Body of pancreas (tissue), 4 donors: ENCODE results near the gene SERPINI1.

Experiments used
- POLR2A ChIP-seq, 3 donors: fragments of 450-650 bp; IDR thresholded peaks; one replicate each; pipeline ENCODE4 v1.6.1; 2016; ENCODE audit warnings: antibody characterized with exemption in 3 of 3, mild to moderate bottlenecking in 2 of 3
- TF ChIP-seq, protein P1 (sequence below), 7 experiments: fragments of 450-650 bp in 4 of 7; fragments of 200-600 bp in 3 of 7; sonication (generic) in 3 of 7; IDR thresholded peaks; one replicate each; pipeline ENCODE4 v1.5.1; 2016 to 2019; ENCODE audit warnings: antibody characterized with exemption in 7 of 7

DNA sequence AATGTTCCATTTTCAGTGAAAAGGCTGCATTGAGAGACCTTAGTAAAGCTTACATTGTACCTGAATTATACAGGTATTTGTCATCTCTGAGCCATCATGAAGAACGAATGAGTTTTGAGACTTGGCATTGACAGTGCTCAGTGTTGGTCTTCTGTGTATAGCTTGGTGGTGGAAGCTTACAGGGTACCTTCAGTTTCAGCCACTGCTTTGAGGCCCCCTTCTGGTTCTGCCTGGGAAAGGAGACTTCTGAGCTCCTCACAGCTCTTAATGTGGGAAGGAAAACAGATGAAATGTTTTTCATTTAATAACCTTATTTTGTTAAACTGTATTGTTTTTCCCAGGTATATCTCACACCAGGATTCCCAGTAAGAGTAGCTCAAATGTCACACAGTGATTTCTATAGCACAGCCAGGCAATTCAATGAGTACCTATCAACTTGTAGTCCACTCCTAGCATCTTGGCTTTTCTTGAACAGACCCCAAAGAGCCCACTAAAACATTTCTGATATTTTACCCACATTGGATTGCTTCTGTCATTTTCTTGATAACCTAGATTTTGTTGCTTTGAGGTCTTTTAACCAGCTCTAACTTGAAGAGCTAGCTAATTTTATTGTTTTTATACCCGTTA is 5.6 kb downstream of the SERPINI1 start:
- TF ChIP-seq, protein P1, sequence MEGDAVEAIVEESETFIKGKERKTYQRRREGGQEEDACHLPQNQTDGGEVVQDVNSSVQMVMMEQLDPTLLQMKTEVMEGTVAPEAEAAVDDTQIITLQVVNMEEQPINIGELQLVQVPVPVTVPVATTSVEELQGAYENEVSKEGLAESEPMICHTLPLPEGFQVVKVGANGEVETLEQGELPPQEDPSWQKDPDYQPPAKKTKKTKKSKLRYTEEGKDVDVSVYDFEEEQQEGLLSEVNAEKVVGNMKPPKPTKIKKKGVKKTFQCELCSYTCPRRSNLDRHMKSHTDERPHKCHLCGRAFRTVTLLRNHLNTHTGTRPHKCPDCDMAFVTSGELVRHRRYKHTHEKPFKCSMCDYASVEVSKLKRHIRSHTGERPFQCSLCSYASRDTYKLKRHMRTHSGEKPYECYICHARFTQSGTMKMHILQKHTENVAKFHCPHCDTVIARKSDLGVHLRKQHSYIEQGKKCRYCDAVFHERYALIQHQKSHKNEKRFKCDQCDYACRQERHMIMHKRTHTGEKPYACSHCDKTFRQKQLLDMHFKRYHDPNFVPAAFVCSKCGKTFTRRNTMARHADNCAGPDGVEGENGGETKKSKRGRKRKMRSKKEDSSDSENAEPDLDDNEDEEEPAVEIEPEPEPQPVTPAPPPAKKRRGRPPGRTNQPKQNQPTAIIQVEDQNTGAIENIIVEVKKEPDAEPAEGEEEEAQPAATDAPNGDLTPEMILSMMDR (IDR thresholded peaks at IDR 0.05), result peak in 6 of 7 experiments; percentile 17 to 40 (median 33)
- TF ChIP-seq POLR2A (IDR thresholded peaks at IDR 0.05), result no peak
